K562 (cell line): ENCODE results near the gene KMT5C. TPM values are rescaled to one million over a fixed set of nuclear protein-coding genes. Genes with fewer than 3 reads are reported as not detected.

ENCODE experiments used
- FOXK1 ChIP-seq: sonication (generic); formaldehyde crosslinking; IDR thresholded peaks from 2 replicates; pipeline ENCODE4 v1.8.0; 2022; ENCODE audit warnings: missing genetic modification reagents, mild to moderate bottlenecking, borderline replicate concordance
- GTF2E2 ChIP-seq: fragments of 200-800 bp; sonication (Bioruptor generic); IDR thresholded peaks from 2 replicates; pipeline ENCODE4 v1.6.1; 2016; ENCODE audit warnings: missing genetic modification characterization, missing compliant biosample characterization
- HCFC1 ChIP-seq: IDR thresholded peaks from 2 replicates; pipeline ENCODE4 v1.6.1; 2012; ENCODE audit warnings: low read depth, low read length, improper control_type of control experiment
- JUN ChIP-seq, 2 experiments: sonication (generic) in 1 of 2; formaldehyde crosslinking in 1 of 2; IDR thresholded peaks; 2 replicates each; pipeline versions ENCODE4 v1.6.1 to v1.8.0; 2012 to 2022; ENCODE audit warnings: borderline replicate concordance in 2 of 2, mild to moderate bottlenecking in 2 of 2, improper control_type of control experiment in 1 of 2, low read depth in 1 of 2, low read length in 1 of 2, missing genetic modification reagents in 1 of 2
- KDM5B ChIP-seq: fragments of 200-600 bp; sonication (generic); IDR thresholded peaks from 2 replicates; pipeline ENCODE4 v1.6.1; 2012; ENCODE audit warnings: low read depth, mild to moderate bottlenecking, moderate library complexity, low read length, control low read depth, inconsistent platforms; ENCODE audit not compliant: insufficient replicate concordance
- MAFF ChIP-seq: IDR thresholded peaks from 2 replicates; pipeline ENCODE4 v1.6.1; 2012; ENCODE audit warnings: low read length, improper control_type of control experiment
- MITF ChIP-seq: IDR thresholded peaks from 2 replicates; pipeline ENCODE4 v1.6.1; 2014; ENCODE audit warnings: antibody characterized with exemption
- SIN3B ChIP-seq: fragments of 450-650 bp; IDR thresholded peaks from 2 replicates; pipeline ENCODE4 v1.6.1; 2017; ENCODE audit warnings: low read depth, mild to moderate bottlenecking, moderate library complexity
- SMARCC2 ChIP-seq: fragments of 450-650 bp; IDR thresholded peaks from 2 replicates; pipeline ENCODE4 v1.6.1; 2017; ENCODE audit warnings: antibody characterized with exemption, moderate library complexity, mild to moderate bottlenecking, low read depth
- TAF1 ChIP-seq: IDR thresholded peaks from 2 replicates; pipeline ENCODE4 v1.6.1; 2011; ENCODE audit warnings: mild to moderate bottlenecking, low read length, moderate library complexity; ENCODE audit not compliant: insufficient read depth, control insufficient read depth, severe bottlenecking; ENCODE audit errors: extremely low read depth
- TEAD1 ChIP-seq, 2 experiments: fragments of 450-650 bp in 1 of 2; sonication (generic) in 1 of 2; formaldehyde crosslinking; IDR thresholded peaks; 2 replicates each; pipeline versions ENCODE4 v1.4.0 to v1.8.0; 2020 to 2022; ENCODE audit warnings: mild to moderate bottlenecking in 2 of 2, missing genetic modification reagents in 1 of 2
- ZNF263 ChIP-seq: sonication (generic); formaldehyde crosslinking; IDR thresholded peaks from 2 replicates; pipeline ENCODE4 v1.8.0; 2022; ENCODE audit warnings: mild to moderate bottlenecking, missing genetic modification reagents, borderline replicate concordance
- polyA plus RNA-seq, 8 experiments: library from polyadenylated mRNA; depleted of rRNA in 4 of 8; stranded (reverse) in 5 of 8; unstranded in 3 of 8; fragments of >200 nt; fragmentation: Nextera tagmentation in 2 of 8; fragmentation: Illumina TruSeq in 1 of 8; extraction: Ambion mirVana in 2 of 8; extraction: Trizol in 1 of 8; gene quantifications; 2 replicates each; pipeline versions ENCODE4 v1.2.1 to v1.2.3, GENCODE V29; 2011 to 2014; ENCODE audit warnings: inconsistent platforms in 1 of 8, missing spikeins in 1 of 8
- total RNA-seq, 7 experiments: library from RNA; depleted of rRNA in 6 of 7; stranded (reverse); fragments of >200 nt in 6 of 7; fragmentation: Illumina TruSeq in 2 of 7; extraction: Trizol in 2 of 7; gene quantifications; 2 replicates each; pipeline versions ENCODE4 v1.2.1 to v1.2.3, GENCODE V29; 2011 to 2021; ENCODE audit warnings: low replicate concordance in 1 of 7
- TF ChIP-seq, protein P1 (sequence below): sonication (generic); formaldehyde crosslinking; IDR thresholded peaks from 2 replicates; pipeline ENCODE4 v1.8.0; 2022; ENCODE audit warnings: mild to moderate bottlenecking, missing genetic modification reagents
- TF ChIP-seq, protein P2 (sequence below), 2 experiments: IDR thresholded peaks; 2 replicates each; pipeline ENCODE4 v1.6.1; 2012; ENCODE audit warnings: improper control_type of control experiment in 2 of 2, low read depth in 2 of 2, low read length in 2 of 2, borderline replicate concordance in 1 of 2
- TF ChIP-seq, protein P3 (sequence below): sonication (generic); formaldehyde crosslinking; IDR thresholded peaks from 2 replicates; pipeline ENCODE4 v1.8.1; 2023; ENCODE audit warnings: mild to moderate bottlenecking, missing genetic modification reagents

The KMT5C gene
- total and polyA plus RNA-seq, 9 of the 15 experiments (the other 6 are each of a cell fraction or from before 2014, with no cell fraction given), result 0.15 to 53.5 (median 16.6) TPM

DNA sequence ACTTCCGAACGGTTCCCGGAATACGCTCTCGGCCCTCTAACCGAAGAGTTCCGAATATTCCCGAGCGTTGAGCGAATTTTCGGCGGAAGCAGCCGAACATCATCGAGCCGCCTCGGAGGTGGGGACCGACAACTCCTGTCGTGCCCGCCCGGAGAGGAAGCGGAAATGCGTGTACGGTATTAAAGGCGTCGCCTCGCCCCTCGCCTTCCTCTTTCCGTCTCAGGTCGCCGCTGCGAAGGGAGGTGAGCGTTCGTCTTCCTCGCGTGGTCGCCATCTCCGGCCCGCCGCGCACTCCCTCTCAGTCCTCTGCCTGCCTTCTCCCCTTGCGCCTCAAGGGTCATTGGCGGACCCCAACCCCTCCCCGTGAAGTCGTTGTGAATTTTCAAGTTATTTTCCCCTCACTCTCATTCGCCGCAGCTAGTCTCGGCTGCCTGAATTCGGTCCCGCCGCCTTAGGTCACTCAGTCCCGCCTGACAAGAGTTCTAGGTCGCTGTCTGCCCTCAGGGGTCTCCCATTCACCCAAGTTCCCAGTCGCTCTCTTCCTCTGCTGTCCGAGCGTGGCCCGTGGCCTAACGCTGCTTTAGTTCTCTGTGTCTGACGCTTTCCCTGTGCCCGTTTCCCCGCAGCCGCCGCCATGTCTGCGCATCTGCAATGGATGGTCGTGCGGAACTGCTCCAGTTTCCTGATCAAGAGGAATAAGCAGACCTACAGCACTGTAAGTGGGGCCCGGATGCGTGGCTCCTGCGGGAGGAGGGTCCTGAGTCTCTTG, 46.2 kb downstream of the KMT5C start, which contains the start of gene RPL28 (continued):
- TF ChIP-seq, protein P1, sequence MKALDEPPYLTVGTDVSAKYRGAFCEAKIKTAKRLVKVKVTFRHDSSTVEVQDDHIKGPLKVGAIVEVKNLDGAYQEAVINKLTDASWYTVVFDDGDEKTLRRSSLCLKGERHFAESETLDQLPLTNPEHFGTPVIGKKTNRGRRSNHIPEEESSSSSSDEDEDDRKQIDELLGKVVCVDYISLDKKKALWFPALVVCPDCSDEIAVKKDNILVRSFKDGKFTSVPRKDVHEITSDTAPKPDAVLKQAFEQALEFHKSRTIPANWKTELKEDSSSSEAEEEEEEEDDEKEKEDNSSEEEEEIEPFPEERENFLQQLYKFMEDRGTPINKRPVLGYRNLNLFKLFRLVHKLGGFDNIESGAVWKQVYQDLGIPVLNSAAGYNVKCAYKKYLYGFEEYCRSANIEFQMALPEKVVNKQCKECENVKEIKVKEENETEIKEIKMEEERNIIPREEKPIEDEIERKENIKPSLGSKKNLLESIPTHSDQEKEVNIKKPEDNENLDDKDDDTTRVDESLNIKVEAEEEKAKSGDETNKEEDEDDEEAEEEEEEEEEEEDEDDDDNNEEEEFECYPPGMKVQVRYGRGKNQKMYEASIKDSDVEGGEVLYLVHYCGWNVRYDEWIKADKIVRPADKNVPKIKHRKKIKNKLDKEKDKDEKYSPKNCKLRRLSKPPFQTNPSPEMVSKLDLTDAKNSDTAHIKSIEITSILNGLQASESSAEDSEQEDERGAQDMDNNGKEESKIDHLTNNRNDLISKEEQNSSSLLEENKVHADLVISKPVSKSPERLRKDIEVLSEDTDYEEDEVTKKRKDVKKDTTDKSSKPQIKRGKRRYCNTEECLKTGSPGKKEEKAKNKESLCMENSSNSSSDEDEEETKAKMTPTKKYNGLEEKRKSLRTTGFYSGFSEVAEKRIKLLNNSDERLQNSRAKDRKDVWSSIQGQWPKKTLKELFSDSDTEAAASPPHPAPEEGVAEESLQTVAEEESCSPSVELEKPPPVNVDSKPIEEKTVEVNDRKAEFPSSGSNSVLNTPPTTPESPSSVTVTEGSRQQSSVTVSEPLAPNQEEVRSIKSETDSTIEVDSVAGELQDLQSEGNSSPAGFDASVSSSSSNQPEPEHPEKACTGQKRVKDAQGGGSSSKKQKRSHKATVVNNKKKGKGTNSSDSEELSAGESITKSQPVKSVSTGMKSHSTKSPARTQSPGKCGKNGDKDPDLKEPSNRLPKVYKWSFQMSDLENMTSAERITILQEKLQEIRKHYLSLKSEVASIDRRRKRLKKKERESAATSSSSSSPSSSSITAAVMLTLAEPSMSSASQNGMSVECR (CRISPR knock-in tag), result peak; percentile 95
- TF ChIP-seq, protein P2, sequence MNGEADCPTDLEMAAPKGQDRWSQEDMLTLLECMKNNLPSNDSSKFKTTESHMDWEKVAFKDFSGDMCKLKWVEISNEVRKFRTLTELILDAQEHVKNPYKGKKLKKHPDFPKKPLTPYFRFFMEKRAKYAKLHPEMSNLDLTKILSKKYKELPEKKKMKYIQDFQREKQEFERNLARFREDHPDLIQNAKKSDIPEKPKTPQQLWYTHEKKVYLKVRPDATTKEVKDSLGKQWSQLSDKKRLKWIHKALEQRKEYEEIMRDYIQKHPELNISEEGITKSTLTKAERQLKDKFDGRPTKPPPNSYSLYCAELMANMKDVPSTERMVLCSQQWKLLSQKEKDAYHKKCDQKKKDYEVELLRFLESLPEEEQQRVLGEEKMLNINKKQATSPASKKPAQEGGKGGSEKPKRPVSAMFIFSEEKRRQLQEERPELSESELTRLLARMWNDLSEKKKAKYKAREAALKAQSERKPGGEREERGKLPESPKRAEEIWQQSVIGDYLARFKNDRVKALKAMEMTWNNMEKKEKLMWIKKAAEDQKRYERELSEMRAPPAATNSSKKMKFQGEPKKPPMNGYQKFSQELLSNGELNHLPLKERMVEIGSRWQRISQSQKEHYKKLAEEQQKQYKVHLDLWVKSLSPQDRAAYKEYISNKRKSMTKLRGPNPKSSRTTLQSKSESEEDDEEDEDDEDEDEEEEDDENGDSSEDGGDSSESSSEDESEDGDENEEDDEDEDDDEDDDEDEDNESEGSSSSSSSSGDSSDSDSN (IDR thresholded peaks at IDR 0.05; ENCODE audit: borderline replicate concordance in 1 of 2, low read depth in 2 of 2, low read length in 2 of 2), result 0 out of 4 replicates have a peak, but pooled peaks of 1 of the 2 experiments have one; percentile 44
- TF ChIP-seq MITF, result no peak
- TF ChIP-seq FOXK1, result 0 out of 2 replicates have a peak, but pooled peaks have one; percentile 47
- no peak for TF ChIP-seq MAFF
- 0 out of 2 replicates have a peak, but pooled peaks have one; percentile 10 for TF ChIP-seq JUN (IDR thresholded peaks at IDR 0.05; ENCODE audit: borderline replicate concordance, low read depth, low read length)
- TF ChIP-seq JUN (CRISPR knock-in tag; IDR thresholded peaks at IDR 0.05; ENCODE audit: borderline replicate concordance), result no peak
- peak; percentile 95; the same call in 1 of the 2 replicates for TF ChIP-seq GTF2E2 (tag)
- peak; percentile 32; the same call in 1 of the 2 replicates for TF ChIP-seq SIN3B
- TF ChIP-seq, protein P3, sequence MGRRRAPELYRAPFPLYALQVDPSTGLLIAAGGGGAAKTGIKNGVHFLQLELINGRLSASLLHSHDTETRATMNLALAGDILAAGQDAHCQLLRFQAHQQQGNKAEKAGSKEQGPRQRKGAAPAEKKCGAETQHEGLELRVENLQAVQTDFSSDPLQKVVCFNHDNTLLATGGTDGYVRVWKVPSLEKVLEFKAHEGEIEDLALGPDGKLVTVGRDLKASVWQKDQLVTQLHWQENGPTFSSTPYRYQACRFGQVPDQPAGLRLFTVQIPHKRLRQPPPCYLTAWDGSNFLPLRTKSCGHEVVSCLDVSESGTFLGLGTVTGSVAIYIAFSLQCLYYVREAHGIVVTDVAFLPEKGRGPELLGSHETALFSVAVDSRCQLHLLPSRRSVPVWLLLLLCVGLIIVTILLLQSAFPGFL, result peak; percentile 56; the same call in 1 of the 2 replicates
- TF ChIP-seq ZNF263, result 0 out of 2 replicates have a peak, but pooled peaks have one; percentile 47
- TF ChIP-seq TAF1, result peak; percentile 100
- TF ChIP-seq KDM5B, result peak; percentile 99
- no peak for TF ChIP-seq SMARCC2
- TF ChIP-seq HCFC1, result peak; percentile 66
- peak in 1 of 2 experiments; percentile 61; a peak in 1 of 4 replicates for TF ChIP-seq TEAD1 (CRISPR knock-in tag; IDR thresholded peaks at IDR 0.05)
